ENCODE results near the gene SLC39A1.

DNA sequence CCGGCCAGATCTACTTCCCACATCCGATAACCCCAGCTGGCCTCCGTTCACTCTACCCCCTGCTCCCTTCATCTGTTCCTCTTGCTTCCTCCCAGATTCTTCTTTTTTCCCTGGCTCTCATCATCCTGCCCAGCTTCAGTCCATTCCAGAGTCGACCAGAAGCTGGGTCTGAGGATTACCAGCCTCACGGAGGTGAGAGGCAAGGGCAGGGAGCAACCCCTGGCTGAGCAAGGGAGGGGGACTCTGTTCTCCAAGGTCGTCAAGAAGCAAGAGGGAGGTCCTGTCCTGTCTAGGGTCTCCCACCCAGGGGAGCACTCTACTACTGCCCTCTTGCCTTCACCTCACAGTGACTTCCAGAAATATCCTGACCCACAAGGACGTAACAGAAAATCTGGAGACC, 10.2 kb upstream of the SLC39A1 start:
- no peak for TF ChIP-seq ZNF274 (IDR thresholded peaks at IDR 0.05; ENCODE audit: low read depth, low read length)
- no peak for TF ChIP-seq YY1 (IDR thresholded peaks at IDR 0.05; ENCODE audit: insufficient read depth, insufficient read length)
- TF ChIP-seq SUZ12 (IDR thresholded peaks at IDR 0.05; ENCODE audit: extremely low read depth, insufficient read depth, insufficient read length), result no peak

Measured in NT2/D1 (cell line).